Left lung (tissue), 10 donors: ENCODE measurements around the gene CACNA2D3. TPM values are rescaled to one million over a fixed set of nuclear protein-coding genes. Genes with fewer than 3 reads are reported as not detected.
A peak's percentile ranks its signal among the peaks of the same experiment; 100 is the strongest.

Experiments
- ATAC-seq: fragments of 200-7000 bp; cut with Tn5 transposase; one replicate; pipeline ENCODE4 v1.9.1; 2020; ENCODE audit warnings: moderate library complexity
- DNase-seq, 4 donors: peaks; one replicate each; pipeline ENCODE4 v3.0.0-alpha.2; 2013 to 2020
- H3K27ac ChIP-seq, 2 donors: fragments of 200-600 bp; sonication (generic) in 1 of 2; one replicate each; pipeline versions ENCODE4 v1.5.0 to v1.8.0; 2020 to 2021
- H3K27me3 ChIP-seq, 2 donors: fragments of 200-600 bp; sonication (generic) in 1 of 2; one replicate each; pipeline versions ENCODE4 v1.5.0 to v1.8.0; 2020 to 2021
- H3K36me3 ChIP-seq, 2 donors: fragments of 200-600 bp; sonication (generic) in 1 of 2; one replicate each; pipeline versions ENCODE4 v1.5.0 to v1.8.0; 2020 to 2021
- H3K4me1 ChIP-seq, 2 donors: fragments of 200-600 bp; one replicate each; pipeline ENCODE4 v1.8.0; 2021
- H3K4me3 ChIP-seq, 2 donors: fragments of 200-600 bp; sonication (generic) in 1 of 2; one replicate each; pipeline versions ENCODE4 v1.5.0 to v1.8.0; 2020 to 2021; ENCODE audit warnings: mild to moderate bottlenecking in 1 of 2
- H3K9me3 ChIP-seq, 2 donors: fragments of 200-600 bp; sonication (generic) in 1 of 2; one replicate each; pipeline versions ENCODE4 v1.5.0 to v1.8.0; 2020 to 2021
- intact Hi-C, 2 donors: fragments of 100-400 bp; cut with DNase I; formaldehyde crosslinking; loops; one replicate each; pipeline versions ENCODE4 v1.11.2 to v1.14.2; 2022
- polyA plus RNA-seq, 6 donors: library from polyadenylated mRNA; unstranded; fragments of 120-200 nt; gene quantifications; one replicate each; pipeline ENCODE4 v1.2.1, GENCODE V29; 2013; ENCODE audit not compliant: insufficient read length in 6 of 6
- total RNA-seq, 2 donors: library from RNA; stranded (reverse); fragmentation: NEBNext Ultra II Directional; extraction: Animal tissue kit (Norgen Biotek cat#: 25700); gene quantifications; one replicate each; pipeline ENCODE4 v1.2.1, GENCODE V29; 2021
- TF ChIP-seq, protein P1 (sequence below), 2 donors: fragments of 200-600 bp; sonication (generic) in 1 of 2; IDR thresholded peaks; one replicate each; pipeline versions ENCODE4 v1.5.0 to v1.8.0; 2021; ENCODE audit warnings: antibody characterized with exemption in 2 of 2
- donor health status: DM: no; HTN: yes; CAD: no.
- donor health status: DM: no; HTN: no; CAD: no.

CACNA2D3 gene
- total and polyA plus RNA-seq, 8 donors, result 1.1 to 2.7 (median 1.5) TPM

DNA sequence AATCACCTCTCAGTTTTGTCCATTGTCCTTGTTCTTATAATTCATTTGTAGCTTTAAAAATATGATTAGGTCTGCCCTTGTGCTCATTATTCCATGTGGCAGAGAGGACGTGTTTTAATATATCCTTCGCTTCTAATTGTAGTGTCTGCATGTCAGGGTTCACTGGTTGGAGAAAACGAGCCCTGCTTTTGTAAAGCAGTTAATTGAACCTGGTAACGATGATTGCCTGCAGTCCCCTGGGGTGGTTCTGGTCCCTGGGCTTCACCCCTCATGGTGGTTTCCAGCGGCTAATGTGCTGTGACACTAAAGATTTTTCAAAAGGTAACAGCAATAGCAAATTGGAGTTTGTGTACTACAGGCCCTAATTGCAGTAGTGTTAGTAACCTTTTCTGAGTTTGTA lies 299.6 kb downstream of the CACNA2D3 start:
- H3K4me3 ChIP-seq, result no peak overlapping the region
- H3K36me3 ChIP-seq, result no peaks in the 10 kb centered on the region
- no peak for ATAC-seq
- intact Hi-C loops, result no loop called here
- no peak for DNase-seq
- no peaks in the 10 kb centered on the region for H3K27me3 ChIP-seq
- TF ChIP-seq, protein P1, sequence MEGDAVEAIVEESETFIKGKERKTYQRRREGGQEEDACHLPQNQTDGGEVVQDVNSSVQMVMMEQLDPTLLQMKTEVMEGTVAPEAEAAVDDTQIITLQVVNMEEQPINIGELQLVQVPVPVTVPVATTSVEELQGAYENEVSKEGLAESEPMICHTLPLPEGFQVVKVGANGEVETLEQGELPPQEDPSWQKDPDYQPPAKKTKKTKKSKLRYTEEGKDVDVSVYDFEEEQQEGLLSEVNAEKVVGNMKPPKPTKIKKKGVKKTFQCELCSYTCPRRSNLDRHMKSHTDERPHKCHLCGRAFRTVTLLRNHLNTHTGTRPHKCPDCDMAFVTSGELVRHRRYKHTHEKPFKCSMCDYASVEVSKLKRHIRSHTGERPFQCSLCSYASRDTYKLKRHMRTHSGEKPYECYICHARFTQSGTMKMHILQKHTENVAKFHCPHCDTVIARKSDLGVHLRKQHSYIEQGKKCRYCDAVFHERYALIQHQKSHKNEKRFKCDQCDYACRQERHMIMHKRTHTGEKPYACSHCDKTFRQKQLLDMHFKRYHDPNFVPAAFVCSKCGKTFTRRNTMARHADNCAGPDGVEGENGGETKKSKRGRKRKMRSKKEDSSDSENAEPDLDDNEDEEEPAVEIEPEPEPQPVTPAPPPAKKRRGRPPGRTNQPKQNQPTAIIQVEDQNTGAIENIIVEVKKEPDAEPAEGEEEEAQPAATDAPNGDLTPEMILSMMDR (IDR thresholded peaks at IDR 0.05), result no peak
- H3K9me3 ChIP-seq, result no peaks in the 10 kb centered on the region
- H3K27ac ChIP-seq, result no peak overlapping the region
- no peaks in the 10 kb centered on the region for H3K4me1 ChIP-seq

DNA sequence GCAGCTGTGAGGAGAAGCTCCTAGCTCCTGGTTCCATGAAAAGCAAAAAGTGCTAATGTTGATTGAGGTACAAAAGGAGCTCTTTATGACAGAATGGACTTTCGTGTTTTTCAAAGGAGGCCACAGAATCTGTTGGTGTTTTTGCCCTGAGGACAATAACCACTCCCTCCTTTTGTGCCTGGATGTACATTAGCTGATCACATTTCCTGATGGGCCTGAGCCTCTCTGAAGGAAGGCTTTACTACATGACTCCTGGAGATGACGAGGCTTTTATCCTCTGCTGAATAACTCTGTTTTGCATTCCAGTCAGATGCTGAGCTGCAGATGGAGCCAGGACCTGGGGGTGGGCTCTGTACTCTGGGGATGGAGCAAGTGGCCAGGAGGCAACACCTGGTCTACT lies 301.9 kb downstream of the CACNA2D3 start:
- no peaks in the 10 kb centered on the region for H3K4me1 ChIP-seq
- no peaks in the 10 kb centered on the region for H3K27me3 ChIP-seq
- H3K36me3 ChIP-seq, result no peaks in the 10 kb centered on the region
- no peak for ATAC-seq
- no peak overlapping the region for H3K27ac ChIP-seq
- DNase-seq, result no peak
- TF ChIP-seq, protein P1 (IDR thresholded peaks at IDR 0.05), result no peak
- intact Hi-C loops, result no loop called here
- no peaks in the 10 kb centered on the region for H3K9me3 ChIP-seq
- no peak overlapping the region for H3K4me3 ChIP-seq

DNA sequence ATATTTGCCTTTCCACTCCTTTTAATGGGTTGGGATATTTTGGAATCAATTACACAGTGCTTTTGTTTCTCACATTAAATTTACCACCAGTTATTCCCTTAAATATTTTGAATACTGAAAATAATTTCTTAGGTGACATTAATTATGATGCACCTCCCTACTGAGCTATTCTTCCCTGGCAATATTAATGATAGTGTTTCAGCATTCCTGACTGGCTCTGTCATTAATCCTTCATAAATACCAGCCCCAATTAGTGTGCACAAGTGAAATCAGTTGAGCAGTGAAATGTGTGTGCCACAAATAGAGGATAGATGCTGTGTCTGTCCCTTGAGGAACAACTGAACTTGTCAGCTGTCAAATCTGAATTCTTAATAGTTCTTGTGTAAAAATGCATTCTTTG lies 304.0 kb downstream of the CACNA2D3 start:
- Histone ChIP-seq H3K4me3 (no peak overlapping the region), H3K36me3 (no peaks in the 10 kb centered on the region), H3K4me1 (no peaks in the 10 kb centered on the region), H3K27ac (no peak overlapping the region), H3K27me3 (no peaks in the 10 kb centered on the region), H3K9me3 (no peaks in the 10 kb centered on the region)
- no peak for DNase-seq
- no peak for ATAC-seq
- intact Hi-C loops, result no loop called here
- TF ChIP-seq, protein P1 (IDR thresholded peaks at IDR 0.05), result no peak

DNA sequence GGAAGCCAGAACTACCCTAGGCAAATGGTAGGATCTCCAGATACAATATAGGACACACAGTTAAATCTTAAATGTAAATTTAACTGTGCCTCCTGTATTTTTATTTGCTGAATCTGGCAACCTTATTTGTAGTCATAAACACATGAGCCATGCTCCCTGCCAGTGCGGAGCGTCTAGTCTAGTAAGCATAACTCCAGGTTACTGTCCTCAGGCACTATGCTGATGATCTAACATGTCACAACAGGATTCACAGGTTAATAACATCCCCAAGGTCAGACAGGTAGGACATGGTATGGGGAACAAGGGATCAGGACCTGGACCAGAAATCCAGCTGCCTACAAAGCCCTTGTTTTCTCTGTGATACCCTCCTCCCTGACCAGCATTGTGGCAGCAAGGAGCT lies 305.1 kb downstream of the CACNA2D3 start:
- intact Hi-C loops, result no loop called here

DNA sequence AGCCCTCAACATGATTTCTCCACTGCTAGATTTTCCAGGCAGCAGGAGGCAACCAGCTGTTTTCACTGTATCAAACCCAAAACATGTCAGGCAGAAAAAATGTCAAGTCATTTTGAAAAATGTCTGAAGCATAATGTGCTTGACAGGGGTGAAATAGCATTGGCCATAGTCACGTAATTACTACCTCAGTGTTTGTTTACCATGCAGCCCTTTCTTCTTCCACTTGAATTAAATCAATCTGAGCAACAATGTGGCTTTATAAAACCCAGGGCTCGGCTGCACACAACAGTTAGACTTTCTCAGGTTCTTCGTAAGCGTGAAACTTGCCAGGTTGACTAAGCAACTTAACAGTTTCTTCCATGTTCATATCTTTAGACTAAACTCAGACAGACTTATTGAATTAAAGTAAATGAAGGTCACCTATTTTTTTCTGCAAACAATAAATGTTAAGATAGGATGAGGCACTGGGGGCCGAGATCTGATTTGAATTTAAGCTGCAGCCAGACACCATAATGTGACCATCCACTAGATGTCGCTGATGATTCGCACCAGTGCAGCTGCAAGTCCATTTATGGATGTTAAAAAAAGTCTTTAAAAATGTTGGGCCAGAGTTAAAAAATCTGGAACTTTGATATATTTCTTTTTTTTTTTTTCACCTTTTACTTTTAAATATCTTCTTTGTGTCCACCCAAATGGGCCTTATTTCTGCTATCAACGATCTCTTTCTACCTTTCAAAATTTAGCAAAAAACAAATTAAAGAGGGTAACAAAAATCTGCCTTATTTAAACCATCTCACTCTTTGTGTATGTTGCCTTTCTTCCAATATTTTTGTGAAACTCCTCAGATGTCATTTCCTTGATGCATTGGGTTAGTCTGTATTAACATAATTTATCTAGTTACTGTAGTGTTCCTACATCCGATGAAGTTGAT lies 305.9 kb downstream of the CACNA2D3 start:
- intact Hi-C loops, result no loop called here
- TF ChIP-seq, protein P1 (IDR thresholded peaks at IDR 0.05), result peak; percentile 59 to 79
- Histone ChIP-seq H3K36me3 (no peaks in the 10 kb centered on the region), H3K9me3 (no peaks in the 10 kb centered on the region), H3K27me3 (no peaks in the 10 kb centered on the region), H3K4me1 (no peaks in the 10 kb centered on the region), H3K4me3 (no peak overlapping the region), H3K27ac (no peak overlapping the region)
- DNase-seq (peak in 3 of 4 donors; percentile 38 to 84 (median 71)), ATAC-seq (peak; percentile 87)

More for the DNA sequence above, 305.1 kb downstream of the CACNA2D3 start:
- DNase-seq (no peak), ATAC-seq (no peak)
- Histone ChIP-seq H3K9me3 (no peaks in the 10 kb centered on the region), H3K4me1 (no peaks in the 10 kb centered on the region), H3K27me3 (no peaks in the 10 kb centered on the region), H3K4me3 (no peak overlapping the region), H3K27ac (no peak overlapping the region), H3K36me3 (no peaks in the 10 kb centered on the region)
- TF ChIP-seq, protein P1 (IDR thresholded peaks at IDR 0.05), result no peak
